ENCODE data around the gene ZNF853. TPM values are rescaled to one million over a fixed set of nuclear protein-coding genes. Genes with fewer than 3 reads are reported as not detected.

The ZNF853 gene
- total RNA-seq, 3 donors from 2014 or later, result 5.8 to 11.7 (median 11.5) TPM

DNA sequence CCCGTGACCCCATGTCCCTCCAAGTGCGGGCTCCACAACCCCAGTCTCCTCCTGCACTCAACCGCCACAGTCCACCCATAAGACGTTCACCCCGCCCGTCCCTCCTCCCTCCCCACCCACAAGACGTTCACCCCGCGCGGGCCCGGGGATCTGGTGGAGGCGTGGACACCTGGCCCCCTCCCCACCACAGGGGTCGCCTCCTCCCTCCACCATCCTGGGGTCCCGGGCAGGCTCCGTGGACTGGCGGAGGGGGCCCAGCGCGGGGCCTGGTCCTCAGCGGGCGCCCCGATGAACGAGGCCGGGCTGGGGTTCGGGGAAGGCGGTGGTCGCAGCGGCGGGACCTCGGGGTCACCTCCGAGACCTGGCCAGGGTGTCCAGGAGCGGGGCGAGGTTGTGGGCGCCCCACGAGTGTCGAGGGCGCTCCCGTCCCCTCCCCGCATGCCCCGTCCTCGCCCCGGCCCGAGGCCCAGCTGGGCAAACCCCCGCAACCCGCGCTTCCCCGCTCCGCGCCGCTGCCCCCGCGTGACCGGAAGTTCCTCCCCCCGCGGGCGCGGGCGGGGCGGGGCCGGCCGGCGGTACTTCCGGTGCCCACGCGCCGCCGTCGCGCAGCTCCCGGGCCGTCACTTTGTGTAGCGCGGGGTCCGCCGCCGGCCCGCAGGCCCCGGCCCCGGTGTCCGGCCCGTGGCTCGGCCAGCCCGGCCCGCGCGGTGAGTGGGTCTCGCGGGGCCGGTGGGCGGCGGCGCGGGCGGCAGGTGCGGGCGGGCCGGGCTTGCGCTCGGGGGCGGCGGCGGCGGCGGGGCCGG lies 21.5 kb downstream of the ZNF853 start, which contains the start of gene ZNF316:
Gene ZNF316, plus strand, starts transcription at position 578 of the 803 bp plus-strand sequence. CDS start 5,092 bp downstream, outside the sequence.
- TF ChIP-seq POLR2AphosphoS5 (IDR thresholded peaks at IDR 0.05) (peak; percentile 25 to 42 (median 26)), POLR2A (IDR thresholded peaks at IDR 0.05) (no peak), CTCF (IDR thresholded peaks at IDR 0.05) (no peak)
- H3K36me3 ChIP-seq, result no peaks in the 10 kb centered on the region
- H3K4me3 ChIP-seq, result peak within 1 kb of the TSS; percentile 92 to 100 (median 94)
- H3K27ac ChIP-seq, result peak within 1 kb of the TSS; percentile 90 to 98
- no peaks in the 10 kb centered on the region for H3K27me3 ChIP-seq
- peaks cover 6 to 8% of the 10 kb centered on the region in 2 donors for H3K4me1 ChIP-seq
- intact Hi-C loops (cut with DNase I; ENCODE audit: low total_unique reads), result no loop called here
- no peaks in the 10 kb centered on the region for H3K9me3 ChIP-seq
- peak in 1 of 2 donors; percentile 64 for DNase-seq (ENCODE audit: low spot score in 2 of 2)

GRCh38 chr7:6637544-6638229 lies 22.3 kb downstream of the ZNF853 start:
- intact Hi-C loops (cut with DNase I; ENCODE audit: low total_unique reads), result no loop called here

GRCh38 chr7:6639032-6639431 lies 23.6 kb downstream of the ZNF853 start:
- Histone ChIP-seq H3K36me3 (no peaks in the 10 kb centered on the region), H3K4me1 (peaks cover 6 to 8% of the 10 kb centered on the region in 2 donors), H3K4me3 (peak overlapping the region in 1 of 3 donors; percentile 100), H3K27me3 (no peaks in the 10 kb centered on the region), H3K27ac (peak overlapping the region in 1 of 2 donors; percentile 98), H3K9me3 (no peaks in the 10 kb centered on the region)
- TF ChIP-seq POLR2AphosphoS5 (IDR thresholded peaks at IDR 0.05) (no peak), CTCF (IDR thresholded peaks at IDR 0.05) (no peak), POLR2A (IDR thresholded peaks at IDR 0.05) (no peak)
- intact Hi-C loops (cut with DNase I; ENCODE audit: low total_unique reads), result no loop called here
- DNase-seq (ENCODE audit: low spot score in 2 of 2), result no peak

More at GRCh38 chr7:6637544-6638229, 22.3 kb downstream of the ZNF853 start:
- peaks cover 6 to 8% of the 10 kb centered on the region in 2 donors for H3K4me1 ChIP-seq
- TF ChIP-seq POLR2A (IDR thresholded peaks at IDR 0.05), result no peak
- TF ChIP-seq CTCF (IDR thresholded peaks at IDR 0.05), result no peak
- no peak for TF ChIP-seq POLR2AphosphoS5 (IDR thresholded peaks at IDR 0.05)
- H3K4me3 ChIP-seq, result peak overlapping the region; percentile 92 to 100 (median 94)
- no peaks in the 10 kb centered on the region for H3K36me3 ChIP-seq
- H3K27ac ChIP-seq, result peak overlapping the region; percentile 66 to 98
- no peaks in the 10 kb centered on the region for H3K9me3 ChIP-seq
- DNase-seq (ENCODE audit: low spot score in 2 of 2), result no peak
- no peaks in the 10 kb centered on the region for H3K27me3 ChIP-seq

GRCh38 chr7:6639627-6640026 lies 24.2 kb downstream of the ZNF853 start:
- Histone ChIP-seq H3K9me3 (no peaks in the 10 kb centered on the region), H3K4me1 (peaks cover 6 to 8% of the 10 kb centered on the region in 2 donors), H3K36me3 (no peaks in the 10 kb centered on the region), H3K4me3 (peak overlapping the region in 1 of 3 donors; percentile 19), H3K27me3 (no peaks in the 10 kb centered on the region), H3K27ac (peak overlapping the region in 1 of 2 donors; percentile 43)
- DNase-seq (ENCODE audit: low spot score in 2 of 2), result no peak
- intact Hi-C loops (cut with DNase I; ENCODE audit: low total_unique reads), result no loop called here
- no peak for TF ChIP-seq CTCF (IDR thresholded peaks at IDR 0.05)
- TF ChIP-seq POLR2AphosphoS5 (IDR thresholded peaks at IDR 0.05), result no peak
- TF ChIP-seq POLR2A (IDR thresholded peaks at IDR 0.05), result no peak
